Right lobe of liver (tissue), 6 donors: ENCODE data around the gene PGLYRP3. TPM values are rescaled to one million over a fixed set of nuclear protein-coding genes. Genes with fewer than 3 reads are reported as not detected.

Experiments used
- ATAC-seq, 4 donors: fragments of 200-7000 bp; cut with Tn5 transposase; one replicate each; pipeline ENCODE4 v1.9.1; 2020; ENCODE audit warnings: mild to moderate bottlenecking in 4 of 4, moderate library complexity in 4 of 4
- DNase-seq, 3 donors: peaks; one replicate each; pipeline ENCODE4 v3.0.0-alpha.2; 2020
- H3K27ac ChIP-seq, 3 donors: fragments of 200-600 bp; one replicate each; pipeline ENCODE4 v1.8.0; 2022
- H3K27me3 ChIP-seq, 2 donors: fragments of 200-600 bp; one replicate each; pipeline ENCODE4 v1.8.0; 2022
- H3K36me3 ChIP-seq, 4 donors: fragments of 200-600 bp; sonication (generic) in 1 of 4; one replicate each; pipeline versions ENCODE4 v1.5.1 to v1.8.0; 2017 to 2022; ENCODE audit warnings: control low read depth in 1 of 4
- H3K4me1 ChIP-seq, 4 donors: fragments of 200-600 bp; sonication (generic) in 1 of 4; one replicate each; pipeline versions ENCODE4 v1.5.1 to v1.8.0; 2017 to 2022; ENCODE audit warnings: control low read depth in 1 of 4
- H3K4me3 ChIP-seq, 3 donors: fragments of 200-600 bp; one replicate each; pipeline ENCODE4 v1.8.0; 2022
- H3K9me3 ChIP-seq, 4 donors: fragments of 200-600 bp; sonication (generic) in 1 of 4; one replicate each; pipeline versions ENCODE4 v1.5.1 to v1.8.0; 2017 to 2022; ENCODE audit warnings: control low read depth in 1 of 4
- POLR2A ChIP-seq: fragments of 450-650 bp; IDR thresholded peaks from one replicate; pipeline ENCODE4 v1.6.1; 2017; ENCODE audit warnings: antibody characterized with exemption, mild to moderate bottlenecking
- WGBS: methylation state at CpG from one replicate; pipeline ENCODE4 v1.1.6; 2018; ENCODE audit warnings: low coverage, low lambda C conversion rate; ENCODE audit not compliant: insufficient coverage; ENCODE audit errors: missing lambda C conversion rate; 5-methylcytosine and 5-hydroxymethylcytosine counted together
- intact Hi-C, 2 donors: fragments of 100-400 bp; cut with DNase I; formaldehyde crosslinking; loops; one replicate each; pipeline versions ENCODE4 v1.11.2 to v1.14.1; 2022
- total RNA-seq, 6 experiments: library from RNA; depleted of rRNA in 2 of 6; stranded (reverse); fragments of >200 nt in 2 of 6; fragmentation: NEBNext Ultra II Directional in 3 of 6; extraction: Animal tissue kit (Norgen Biotek cat#: 25700) in 3 of 6; gene quantifications; one replicate each; pipeline versions ENCODE4 v1.1.0 to v1.2.4, GENCODE V29; 2016 to 2023
- TF ChIP-seq, protein P1 (sequence below), 4 donors: fragments of 200-600 bp in 3 of 4; fragments of 450-650 bp in 1 of 4; IDR thresholded peaks; one replicate each; pipeline versions ENCODE4 v1.5.1 to v1.8.0; 2016 to 2022; ENCODE audit warnings: antibody characterized with exemption in 4 of 4, mild to moderate bottlenecking in 2 of 4
- donor health status: DM: no; HTN: yes; CAD: no.
- donor health status: DM: no; HTN: no; CAD: no.
- donor health status: DM: no; HTN: no; CAD: no.
- donor health status: DM: no; HTN: yes; CAD: no.
- donor health status: DM: no; HTN: yes; CAD: no.

The PGLYRP3 gene
- total RNA-seq, 6 experiments from 2014 or later, result not detected

DNA sequence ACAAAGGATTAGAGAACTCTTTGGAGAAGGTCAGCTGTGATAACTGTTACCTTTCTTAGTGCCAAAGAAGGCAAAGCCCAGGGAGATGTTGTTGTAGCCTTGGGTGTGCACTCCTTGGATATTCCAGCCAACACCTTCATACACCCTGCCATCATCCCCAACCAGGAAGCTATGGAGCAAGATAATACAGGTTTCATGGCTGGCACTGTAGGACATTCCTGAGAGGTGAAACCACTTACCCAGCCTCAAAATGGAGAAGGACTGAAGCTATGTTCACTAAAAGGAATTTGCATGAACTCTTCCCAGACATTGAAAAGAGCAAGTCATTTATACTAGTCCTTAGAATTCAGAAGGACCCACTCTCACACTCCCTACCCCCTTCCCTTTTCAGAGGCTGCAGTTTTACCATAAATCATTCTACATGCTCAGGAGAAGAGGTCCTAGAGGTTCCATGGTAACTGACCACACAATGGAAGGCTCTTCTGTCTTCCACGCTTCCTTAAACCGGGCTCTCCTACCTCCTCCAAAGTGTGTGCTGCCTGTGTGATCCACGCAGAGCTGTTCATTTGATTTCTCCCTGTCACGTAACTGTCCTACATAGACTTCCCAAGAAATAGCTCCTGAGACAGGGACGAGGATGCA is 30.4 kb upstream of the PGLYRP3 start:
- no peak for TF ChIP-seq POLR2A
- TF ChIP-seq, protein P1, sequence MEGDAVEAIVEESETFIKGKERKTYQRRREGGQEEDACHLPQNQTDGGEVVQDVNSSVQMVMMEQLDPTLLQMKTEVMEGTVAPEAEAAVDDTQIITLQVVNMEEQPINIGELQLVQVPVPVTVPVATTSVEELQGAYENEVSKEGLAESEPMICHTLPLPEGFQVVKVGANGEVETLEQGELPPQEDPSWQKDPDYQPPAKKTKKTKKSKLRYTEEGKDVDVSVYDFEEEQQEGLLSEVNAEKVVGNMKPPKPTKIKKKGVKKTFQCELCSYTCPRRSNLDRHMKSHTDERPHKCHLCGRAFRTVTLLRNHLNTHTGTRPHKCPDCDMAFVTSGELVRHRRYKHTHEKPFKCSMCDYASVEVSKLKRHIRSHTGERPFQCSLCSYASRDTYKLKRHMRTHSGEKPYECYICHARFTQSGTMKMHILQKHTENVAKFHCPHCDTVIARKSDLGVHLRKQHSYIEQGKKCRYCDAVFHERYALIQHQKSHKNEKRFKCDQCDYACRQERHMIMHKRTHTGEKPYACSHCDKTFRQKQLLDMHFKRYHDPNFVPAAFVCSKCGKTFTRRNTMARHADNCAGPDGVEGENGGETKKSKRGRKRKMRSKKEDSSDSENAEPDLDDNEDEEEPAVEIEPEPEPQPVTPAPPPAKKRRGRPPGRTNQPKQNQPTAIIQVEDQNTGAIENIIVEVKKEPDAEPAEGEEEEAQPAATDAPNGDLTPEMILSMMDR (IDR thresholded peaks at IDR 0.05), result no peak
- no peaks in the 10 kb centered on the region for H3K36me3 ChIP-seq
- ATAC-seq (no peak), DNase-seq (no peak)
- no peak overlapping the region for H3K4me3 ChIP-seq
- no peak overlapping the region for H3K27ac ChIP-seq
- no peaks in the 10 kb centered on the region for H3K4me1 ChIP-seq
- no peaks in the 10 kb centered on the region for H3K9me3 ChIP-seq
- intact Hi-C loops, result no loop called here
- H3K27me3 ChIP-seq, result no peaks in the 10 kb centered on the region
- 19% methylated on average over 5 of the region's 5 CpGs for WGBS

DNA sequence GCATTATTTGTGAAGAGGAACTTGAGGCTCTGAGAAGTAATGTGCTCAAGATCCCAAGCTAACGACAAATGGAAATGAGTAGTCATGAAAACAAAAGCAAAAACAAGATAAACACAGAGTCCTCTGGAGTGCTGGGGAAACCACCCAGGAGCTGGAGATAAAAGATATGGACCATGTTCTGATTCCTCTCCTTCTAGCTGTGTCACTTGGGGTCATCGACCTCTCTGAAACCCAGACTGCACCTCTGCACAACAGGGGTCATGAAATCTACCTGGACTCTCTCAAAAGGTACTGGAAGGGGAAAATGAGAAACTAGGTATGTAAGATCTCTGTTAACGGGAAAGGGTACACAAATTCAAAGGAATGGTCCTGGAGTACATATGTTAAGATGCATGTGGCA is 29.4 kb upstream of the PGLYRP3 start:
- Histone ChIP-seq H3K27me3 (no peaks in the 10 kb centered on the region), H3K4me1 (no peaks in the 10 kb centered on the region), H3K36me3 (no peaks in the 10 kb centered on the region), H3K27ac (no peak overlapping the region), H3K4me3 (no peak overlapping the region), H3K9me3 (no peaks in the 10 kb centered on the region)
- TF ChIP-seq POLR2A, result no peak
- TF ChIP-seq, protein P1 (IDR thresholded peaks at IDR 0.05), result no peak
- 56% methylated on average over 3 of the region's 3 CpGs for WGBS
- no peak for ATAC-seq
- no peak for DNase-seq
- intact Hi-C loops, result no loop called here

DNA sequence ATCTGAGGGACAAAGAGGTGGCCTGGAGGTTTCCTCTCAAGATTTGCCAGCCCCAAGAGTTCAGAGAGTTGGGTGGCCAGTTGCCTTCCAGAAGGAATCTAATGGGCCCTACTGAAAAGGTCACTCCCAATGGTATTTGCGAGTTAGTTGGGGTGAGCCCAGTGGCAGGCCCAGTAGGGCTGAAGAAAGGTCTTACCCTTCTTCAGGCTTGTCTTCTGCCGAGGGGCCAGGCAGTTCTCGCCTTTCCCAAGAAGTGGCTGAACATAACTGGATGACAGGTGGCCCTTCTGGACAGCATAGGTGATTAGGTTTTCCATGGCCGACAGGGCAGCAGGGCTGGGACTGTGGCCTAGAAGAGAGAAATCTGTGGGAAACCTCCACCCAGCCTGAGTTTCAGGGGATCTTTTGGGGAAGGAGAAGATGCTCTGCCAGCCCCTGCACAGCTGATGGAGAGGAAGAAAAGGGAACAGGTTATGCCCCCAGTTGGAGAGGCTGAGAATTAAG is 28.7 kb upstream of the PGLYRP3 start:
- intact Hi-C loops, result no loop called here
- Histone ChIP-seq H3K36me3 (no peaks in the 10 kb centered on the region), H3K4me3 (no peak overlapping the region), H3K27me3 (no peaks in the 10 kb centered on the region), H3K9me3 (no peaks in the 10 kb centered on the region), H3K4me1 (no peaks in the 10 kb centered on the region), H3K27ac (no peak overlapping the region)
- no peak for DNase-seq
- 90% methylated on average over 2 of the region's 4 CpGs for WGBS
- no peak for ATAC-seq
- TF ChIP-seq, protein P1 (IDR thresholded peaks at IDR 0.05), result no peak
- no peak for TF ChIP-seq POLR2A

DNA sequence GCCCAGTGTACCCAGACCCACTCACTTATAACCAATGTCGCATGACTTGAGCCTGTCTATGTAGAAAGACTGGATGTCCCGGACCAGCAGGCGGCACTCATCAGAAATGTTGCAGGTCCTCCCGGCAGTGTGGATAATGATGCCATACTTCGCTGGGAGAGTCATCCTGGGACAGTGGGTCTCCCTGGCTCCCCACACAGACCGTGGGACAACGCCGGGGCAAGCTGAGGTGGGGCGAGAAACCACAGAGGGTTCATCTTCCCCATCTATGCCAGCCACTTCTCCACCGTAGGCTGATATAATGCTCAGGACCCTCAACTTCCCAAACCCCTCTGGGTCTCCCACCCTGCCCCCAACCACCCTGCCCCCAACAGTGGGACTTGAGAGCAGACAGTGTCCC is 27.6 kb upstream of the PGLYRP3 start:
- H3K27me3 ChIP-seq, result no peaks in the 10 kb centered on the region
- no peak overlapping the region for H3K27ac ChIP-seq
- no peaks in the 10 kb centered on the region for H3K9me3 ChIP-seq
- no peak overlapping the region for H3K4me3 ChIP-seq
- no peaks in the 10 kb centered on the region for H3K36me3 ChIP-seq
- H3K4me1 ChIP-seq, result no peaks in the 10 kb centered on the region
- TF ChIP-seq POLR2A, result no peak
- TF ChIP-seq, protein P1 (IDR thresholded peaks at IDR 0.05), result no peak
- no peak for ATAC-seq
- intact Hi-C loops, result no loop called here
- 83% methylated on average over 2 of the region's 10 CpGs for WGBS
- no peak for DNase-seq
